CD4-positive, alpha-beta T cell (primary cell): ENCODE measurements around the gene ACACB. TPM values are rescaled to one million over a fixed set of nuclear protein-coding genes. Genes with fewer than 3 reads are reported as not detected.

Experiments used
- ATAC-seq: fragments of 200-7000 bp; cut with Tn5 transposase; one replicate; pipeline ENCODE4 v1.10.0; 2022; ENCODE audit warnings: mild to moderate bottlenecking; ENCODE audit not compliant: poor library complexity
- CTCF ChIA-PET: fragments of 350-600 bp; sonication (Branson Sonifier 250); formaldehyde crosslinking; loops from one replicate; lab custom pipeline; 2021; ENCODE audit warnings: antibody characterized with exemption, inconsistent platforms; lab: Charles Lee
- POLR2A ChIA-PET: fragments of 350-600 bp; sonication (Branson Sonifier 250); formaldehyde crosslinking; loops from one replicate; lab custom pipeline; 2021; ENCODE audit warnings: antibody characterized with exemption, inconsistent platforms; lab: Charles Lee
- DNase-seq, 14 experiments: peaks; one replicate each; pipeline ENCODE4 v3.0.0-alpha.2; 2013 to 2020; ENCODE audit warnings: mixed read lengths in 2 of 14
- H3K27ac ChIP-seq, 2 donors: one replicate each; pipeline versions ENCODE4 v1.5.1 to v1.7.0; 2013; ENCODE audit warnings: low read length in 2 of 2, low read depth in 1 of 2, mild to moderate bottlenecking in 1 of 2
- H3K27me3 ChIP-seq, 2 experiments: 1 replicate in 1 of 2; 2 replicates in 1 of 2; pipeline versions ENCODE4 v1.6.1 to v1.7.0; 2013; ENCODE audit warnings: low read length in 2 of 2, control low read depth in 1 of 2, mild to moderate bottlenecking in 1 of 2, moderate library complexity in 1 of 2; ENCODE audit not compliant: insufficient read depth in 2 of 2, control insufficient read depth in 1 of 2
- H3K36me3 ChIP-seq: one replicate; pipeline ENCODE4 v1.6.1; 2013; ENCODE audit warnings: low read length, control low read depth; ENCODE audit not compliant: insufficient read depth
- H3K4me1 ChIP-seq: one replicate; pipeline ENCODE4 v1.6.1; 2013; ENCODE audit warnings: low read length, control low read depth; ENCODE audit not compliant: insufficient read depth
- H3K4me3 ChIP-seq: one replicate; pipeline ENCODE4 v1.5.1; 2013; ENCODE audit warnings: mild to moderate bottlenecking, low read length, moderate library complexity
- H3K9me3 ChIP-seq, 2 experiments: 1 replicate in 1 of 2; 2 replicates in 1 of 2; pipeline versions ENCODE4 v1.6.1 to v1.7.0; 2013; ENCODE audit warnings: low read length in 2 of 2, mild to moderate bottlenecking in 2 of 2, control low read depth in 1 of 2, moderate library complexity in 1 of 2; ENCODE audit not compliant: control insufficient read depth in 1 of 2, insufficient read depth in 1 of 2
- H3K27ac Mint-ChIP-seq: one replicate; pipeline ENCODE4 v1.8.0; 2020; ENCODE audit warnings: mixed read lengths
- H3K27me3 Mint-ChIP-seq: one replicate; pipeline ENCODE4 v1.8.0; 2021; ENCODE audit warnings: mixed read lengths
- H3K36me3 Mint-ChIP-seq: one replicate; pipeline ENCODE4 v1.8.0; 2021; ENCODE audit warnings: low read depth, mixed read lengths
- H3K4me1 Mint-ChIP-seq: one replicate; pipeline ENCODE4 v1.8.0; 2021; ENCODE audit warnings: low read depth, mixed read lengths
- H3K4me3 Mint-ChIP-seq: one replicate; pipeline ENCODE4 v1.8.0; 2020; ENCODE audit warnings: mild to moderate bottlenecking, mixed read lengths
- H3K9me3 Mint-ChIP-seq: one replicate; pipeline ENCODE4 v1.8.0; 2020; ENCODE audit warnings: mixed read lengths
- intact Hi-C, 2 experiments: fragments of 100-400 bp; cut with DNase I in 1 of 2; cut with micrococcal nuclease in 1 of 2; formaldehyde crosslinking; loops; one replicate each; pipeline versions ENCODE4 v1.15.1 to v1.9.0; 2023 to 2025; cut with DNase I, micrococcal nuclease
- total RNA-seq, 174 experiments: library from RNA in 2 of 174; stranded (reverse) in 2 of 174; gene quantifications; one replicate each; pipeline ENCODE4 v1.2.3 and lab custom pipeline; 2021 to 2026
- TF ChIP-seq, protein P1 (sequence below): fragments of 200-600 bp; IDR thresholded peaks from one replicate; pipeline ENCODE4 v1.8.0; 2022; ENCODE audit warnings: antibody characterized with exemption, mild to moderate bottlenecking

ACACB gene
- total RNA-seq, 2 experiments from 2014 or later, result 30.3 to 32.2 TPM

- Histone ChIP-seq H3K4me1 (peaks cover 19% of the 10 kb centered on the region), H3K27ac (no peak overlapping the region), H3K4me3 (no peak overlapping the region), H3K27me3 (no peaks in the 10 kb centered on the region), H3K36me3 (no peaks in the 10 kb centered on the region), H3K9me3 (no peaks in the 10 kb centered on the region)
- POLR2A ChIA-PET, result no interaction called here
- intact Hi-C loops, result no loop called here
- Mint-ChIP-seq H3K27me3 (no peaks in the 10 kb centered on the region), H3K9me3 (no peaks in the 10 kb centered on the region), H3K4me3 (no peak overlapping the region), H3K36me3 (no peaks in the 10 kb centered on the region), H3K4me1 (peaks cover 39% of the 10 kb centered on the region), H3K27ac (no peak overlapping the region)
- TF ChIP-seq, protein P1, sequence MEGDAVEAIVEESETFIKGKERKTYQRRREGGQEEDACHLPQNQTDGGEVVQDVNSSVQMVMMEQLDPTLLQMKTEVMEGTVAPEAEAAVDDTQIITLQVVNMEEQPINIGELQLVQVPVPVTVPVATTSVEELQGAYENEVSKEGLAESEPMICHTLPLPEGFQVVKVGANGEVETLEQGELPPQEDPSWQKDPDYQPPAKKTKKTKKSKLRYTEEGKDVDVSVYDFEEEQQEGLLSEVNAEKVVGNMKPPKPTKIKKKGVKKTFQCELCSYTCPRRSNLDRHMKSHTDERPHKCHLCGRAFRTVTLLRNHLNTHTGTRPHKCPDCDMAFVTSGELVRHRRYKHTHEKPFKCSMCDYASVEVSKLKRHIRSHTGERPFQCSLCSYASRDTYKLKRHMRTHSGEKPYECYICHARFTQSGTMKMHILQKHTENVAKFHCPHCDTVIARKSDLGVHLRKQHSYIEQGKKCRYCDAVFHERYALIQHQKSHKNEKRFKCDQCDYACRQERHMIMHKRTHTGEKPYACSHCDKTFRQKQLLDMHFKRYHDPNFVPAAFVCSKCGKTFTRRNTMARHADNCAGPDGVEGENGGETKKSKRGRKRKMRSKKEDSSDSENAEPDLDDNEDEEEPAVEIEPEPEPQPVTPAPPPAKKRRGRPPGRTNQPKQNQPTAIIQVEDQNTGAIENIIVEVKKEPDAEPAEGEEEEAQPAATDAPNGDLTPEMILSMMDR, result no peak
- CTCF ChIA-PET, result no interaction called here
- no peak for DNase-seq
- no peak for ATAC-seq
Measured at GRCh38 chr12:109115404-109115757, 1.0 kb upstream of the ACACB start.

DNA sequence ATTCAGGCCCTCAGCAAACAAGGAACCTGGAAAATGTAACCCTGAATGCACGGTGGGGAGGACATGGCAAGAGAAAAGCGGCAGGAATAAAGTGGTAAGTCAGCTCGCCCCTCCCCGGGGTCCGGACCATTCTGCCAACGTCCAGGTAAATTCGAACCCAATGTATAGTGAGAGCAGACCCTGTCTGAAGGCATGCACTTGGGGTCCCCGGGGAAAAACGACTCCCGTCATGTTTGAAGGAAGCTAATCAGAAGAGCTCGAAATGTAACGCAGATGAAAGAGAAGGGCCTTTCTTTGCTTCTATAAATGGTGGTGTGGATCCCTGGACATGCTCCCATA is 193 bp downstream of the ACACB start:
- TF ChIP-seq, protein P1, result no peak
- ChIA-PET POLR2A (no interaction called here), CTCF (no interaction called here)
- H3K4me1 ChIP-seq, result peaks cover 17% of the 10 kb centered on the region
- no peaks in the 10 kb centered on the region for H3K9me3 Mint-ChIP-seq
- H3K36me3 ChIP-seq, result no peaks in the 10 kb centered on the region
- no peak overlapping the region for H3K4me3 Mint-ChIP-seq
- peaks cover 36% of the 10 kb centered on the region for H3K4me1 Mint-ChIP-seq
- no peaks in the 10 kb centered on the region for H3K9me3 ChIP-seq
- ATAC-seq (no peak), DNase-seq (no peak)
- intact Hi-C loops, result no loop called here
- no peak overlapping the region for H3K4me3 ChIP-seq
- H3K27me3 ChIP-seq, result no peaks in the 10 kb centered on the region
- no peak overlapping the region for H3K27ac Mint-ChIP-seq
- H3K36me3 Mint-ChIP-seq, result no peaks in the 10 kb centered on the region
- H3K27me3 Mint-ChIP-seq, result no peaks in the 10 kb centered on the region
- no peak overlapping the region for H3K27ac ChIP-seq

- intact Hi-C loops, result no loop called here
- no peak overlapping the region for H3K4me3 Mint-ChIP-seq
- no peak for DNase-seq
Measured at GRCh38 chr12:109120095-109120494, 3.7 kb downstream of the ACACB start.

More at GRCh38 chr12:109120095-109120494, 3.7 kb downstream of the ACACB start:
- Histone ChIP-seq H3K27me3 (no peaks in the 10 kb centered on the region), H3K4me1 (peaks cover 8% of the 10 kb centered on the region), H3K36me3 (peaks cover 3% of the 10 kb centered on the region), H3K9me3 (no peaks in the 10 kb centered on the region), H3K27ac (no peak overlapping the region), H3K4me3 (no peak overlapping the region)
- no peaks in the 10 kb centered on the region for H3K9me3 Mint-ChIP-seq
- ChIA-PET CTCF (interaction anchor here (1.0 kb wide), 1 partner anchor 27 kb away, joined by 3 read pairs; the partner anchor contains the start of gene ALKBH2), POLR2A (no interaction called here)
- no peak for ATAC-seq
- TF ChIP-seq, protein P1, result no peak
- no peaks in the 10 kb centered on the region for H3K36me3 Mint-ChIP-seq
- no peak overlapping the region for H3K27ac Mint-ChIP-seq
- peaks cover 9% of the 10 kb centered on the region for H3K4me1 Mint-ChIP-seq
- H3K27me3 Mint-ChIP-seq, result no peaks in the 10 kb centered on the region
